Effector memory CD8-positive, alpha-beta T cell (primary cell): ENCODE data around the gene KRT83.

Experiments used
- ATAC-seq: fragments of 150-1000 bp; cut with Tn5 transposase; replicated peaks from 2 replicates; pipeline ENCODE4 v1.10.0; 2021; ENCODE audit warnings: mild to moderate bottlenecking, moderate library complexity
- DNase-seq, 3 experiments: peaks; one replicate each; pipeline ENCODE4 v3.0.0; 2021
- H3K27ac Mint-ChIP-seq, 2 donors: one replicate each; pipeline ENCODE4 v1.8.0; 2022; ENCODE audit warnings: mild to moderate bottlenecking in 2 of 2, mixed read lengths in 2 of 2, moderate library complexity in 2 of 2
- H3K27me3 Mint-ChIP-seq, 2 donors: one replicate each; pipeline ENCODE4 v1.8.0; 2022; ENCODE audit warnings: mixed read lengths in 2 of 2
- H3K36me3 Mint-ChIP-seq: one replicate; pipeline ENCODE4 v1.8.0; 2022; ENCODE audit warnings: mild to moderate bottlenecking, moderate library complexity, mixed read lengths; ENCODE audit not compliant: insufficient read depth
- H3K4me1 Mint-ChIP-seq, 2 donors: one replicate each; pipeline ENCODE4 v1.8.0; 2022; ENCODE audit warnings: low read depth in 2 of 2, mixed read lengths in 2 of 2
- H3K4me3 Mint-ChIP-seq, 2 donors: one replicate each; pipeline ENCODE4 v1.8.0; 2022; ENCODE audit warnings: mild to moderate bottlenecking in 2 of 2, mixed read lengths in 2 of 2, moderate library complexity in 2 of 2
- H3K9me3 Mint-ChIP-seq, 2 donors: one replicate each; pipeline ENCODE4 v1.8.0; 2022; ENCODE audit warnings: mixed read lengths in 2 of 2
- total RNA-seq, 9 experiments: gene quantifications; one replicate each; lab custom pipeline; 2026; lab: John Stamatoyannopoulos, UW

Gene KRT83
- total RNA-seq: 0 to 0.06 (median 0) reads per million in 9 experiments

DNA sequence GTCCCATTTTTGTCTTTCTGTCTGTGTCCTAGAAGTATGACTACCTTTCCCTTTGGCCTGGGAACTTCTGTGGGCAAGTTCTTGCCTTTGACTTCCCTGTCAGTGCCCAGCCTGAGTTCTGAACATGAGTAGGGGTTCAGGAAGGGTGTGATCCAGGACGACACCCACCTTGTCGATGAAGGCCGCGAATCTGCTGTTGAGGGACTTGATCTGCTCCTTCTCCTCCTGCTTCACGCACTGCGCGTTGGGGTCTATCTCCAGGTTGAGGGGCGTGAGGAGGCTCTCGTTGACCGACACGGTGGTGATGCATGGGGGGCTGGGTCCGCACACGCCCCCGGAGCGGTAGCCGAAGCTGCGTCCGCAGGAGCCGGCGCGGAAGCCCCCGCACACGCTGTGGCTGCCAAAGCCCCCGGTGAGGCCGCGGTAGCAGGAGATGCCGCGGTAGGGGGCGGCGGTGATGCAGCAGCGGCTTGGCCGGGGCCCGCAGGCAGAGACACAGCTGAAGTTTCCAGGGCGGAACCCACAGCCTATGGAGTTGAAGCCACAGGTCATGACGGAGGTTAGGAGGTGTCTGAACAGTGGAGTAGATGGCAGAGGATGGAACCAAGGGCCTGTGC, at the start of gene KRT83:
Gene KRT83, minus strand, starts transcription at position 615 of the 617 bp plus-strand sequence. Its CDS starts 63 bp downstream, at position 552.
- peak within 1 kb of the TSS in 1 of 2 donors; percentile 21 for H3K27ac Mint-ChIP-seq
- no peak within 1 kb of the TSS for H3K4me3 Mint-ChIP-seq
- H3K9me3 Mint-ChIP-seq: no peaks in the 10 kb centered on the region
- no peaks in the 10 kb centered on the region for H3K36me3 Mint-ChIP-seq
- H3K27me3 Mint-ChIP-seq: peaks cover 54 to 77% of the 10 kb centered on the region in 2 donors
- DNase-seq (no peak), ATAC-seq (no peak)
- peaks cover 4 to 5% of the 10 kb centered on the region in 2 donors for H3K4me1 Mint-ChIP-seq

GRCh38 chr12:52369809-52370208, 48.6 kb upstream of the KRT83 start:
- no peak for ATAC-seq
- Mint-ChIP-seq H3K36me3 (no peaks in the 10 kb centered on the region), H3K27me3 (peaks cover 33 to 68% of the 10 kb centered on the region in 2 donors), H3K9me3 (no peaks in the 10 kb centered on the region), H3K4me1 (no peaks in the 10 kb centered on the region), H3K4me3 (no peak overlapping the region), H3K27ac (no peak overlapping the region)
- no peak for DNase-seq

- Mint-ChIP-seq H3K27ac (no peak overlapping the region), H3K27me3 (peaks cover 33 to 74% of the 10 kb centered on the region in 2 donors), H3K36me3 (peaks cover 3% of the 10 kb centered on the region), H3K9me3 (no peaks in the 10 kb centered on the region), H3K4me1 (no peaks in the 10 kb centered on the region), H3K4me3 (no peak overlapping the region)
- DNase-seq (no peak), ATAC-seq (no peak)
Observed at GRCh38 chr12:52369211-52369610, 48.0 kb upstream of the KRT83 start.

DNA sequence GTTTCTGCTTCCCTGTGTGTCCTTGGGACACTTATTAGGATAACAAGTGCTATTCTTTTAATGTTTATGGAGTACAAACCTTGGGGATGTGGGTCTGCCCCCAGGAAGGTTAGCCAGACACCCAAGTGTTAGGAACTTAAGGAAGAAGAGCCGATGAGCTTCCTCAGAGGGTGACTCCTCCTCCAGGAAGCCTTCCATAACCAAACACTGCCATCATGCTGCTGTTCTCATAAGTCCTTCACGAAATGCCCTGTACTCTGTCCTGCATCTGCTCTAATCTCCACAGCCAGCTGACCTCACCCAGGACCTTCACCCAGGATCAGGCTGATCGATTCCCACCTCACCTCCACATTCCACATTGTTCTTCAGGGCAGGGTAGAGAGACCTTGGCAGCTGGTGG, 47.3 kb upstream of the KRT83 start:
- Mint-ChIP-seq H3K9me3 (no peaks in the 10 kb centered on the region), H3K27me3 (peaks cover 33 to 81% of the 10 kb centered on the region in 2 donors), H3K4me3 (no peak overlapping the region), H3K4me1 (no peaks in the 10 kb centered on the region), H3K27ac (no peak overlapping the region), H3K36me3 (peaks cover 3% of the 10 kb centered on the region)
- ATAC-seq (no peak), DNase-seq (no peak)

- Mint-ChIP-seq H3K27ac (no peak overlapping the region), H3K9me3 (no peaks in the 10 kb centered on the region), H3K27me3 (peaks cover 33 to 88% of the 10 kb centered on the region in 2 donors), H3K4me3 (no peak overlapping the region), H3K4me1 (peaks cover 0 to 4% of the 10 kb centered on the region in 2 donors), H3K36me3 (peaks cover 3% of the 10 kb centered on the region)
- no peak for DNase-seq
- ATAC-seq: no peak
Observed at GRCh38 chr12:52367876-52368275, 46.7 kb upstream of the KRT83 start.

DNA sequence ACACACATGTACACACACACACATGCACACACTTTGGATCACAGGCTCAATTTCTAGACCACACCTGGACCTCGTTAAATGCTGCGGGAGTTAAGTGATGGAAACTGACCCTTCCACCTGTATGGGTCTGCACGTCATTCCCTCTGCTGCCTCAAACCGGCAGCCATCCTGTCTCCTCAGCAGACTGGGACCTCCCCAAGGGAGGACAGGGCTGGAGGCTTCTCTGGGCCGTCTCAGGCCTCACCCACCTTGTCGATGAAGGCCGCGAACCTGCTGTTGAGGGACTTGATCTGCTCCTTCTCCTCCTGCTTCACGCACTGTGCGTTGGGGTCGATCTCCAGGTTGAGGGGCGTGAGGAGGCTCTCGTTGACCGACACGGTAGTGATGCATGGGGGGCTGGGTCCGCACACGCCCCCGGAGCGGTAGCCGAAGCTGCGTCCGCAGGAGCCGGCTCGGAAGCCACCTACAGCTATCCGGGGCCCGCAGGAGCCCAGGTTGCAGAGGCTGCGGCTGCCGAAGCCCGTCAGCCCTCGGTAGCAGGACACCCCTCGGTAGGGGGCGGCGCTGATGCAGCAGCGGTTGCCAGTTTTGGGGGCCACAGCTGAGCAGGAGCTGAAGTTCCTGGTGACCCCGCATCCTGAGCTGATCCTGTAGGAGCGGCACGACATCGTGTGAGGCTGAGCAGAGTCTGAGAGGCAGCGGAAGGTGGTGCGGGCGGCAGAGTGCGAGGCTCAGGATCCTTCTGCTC, 45.7 kb upstream of the KRT83 start, which contains the start of gene KRT85:
Gene KRT85, minus strand, starts transcription at position 744 of the 748 bp plus-strand sequence. Its CDS starts 76 bp downstream, at position 668.
- ATAC-seq (no peak), DNase-seq (no peak)
- H3K9me3 Mint-ChIP-seq: no peaks in the 10 kb centered on the region
- H3K27me3 Mint-ChIP-seq: peaks cover 33 to 83% of the 10 kb centered on the region in 2 donors
- no peak within 1 kb of the TSS for H3K27ac Mint-ChIP-seq
- peaks cover 3 to 11% of the 10 kb centered on the region in 2 donors for H3K4me1 Mint-ChIP-seq
- no peak within 1 kb of the TSS for H3K4me3 Mint-ChIP-seq
- peaks cover 3% of the 10 kb centered on the region for H3K36me3 Mint-ChIP-seq

DNA sequence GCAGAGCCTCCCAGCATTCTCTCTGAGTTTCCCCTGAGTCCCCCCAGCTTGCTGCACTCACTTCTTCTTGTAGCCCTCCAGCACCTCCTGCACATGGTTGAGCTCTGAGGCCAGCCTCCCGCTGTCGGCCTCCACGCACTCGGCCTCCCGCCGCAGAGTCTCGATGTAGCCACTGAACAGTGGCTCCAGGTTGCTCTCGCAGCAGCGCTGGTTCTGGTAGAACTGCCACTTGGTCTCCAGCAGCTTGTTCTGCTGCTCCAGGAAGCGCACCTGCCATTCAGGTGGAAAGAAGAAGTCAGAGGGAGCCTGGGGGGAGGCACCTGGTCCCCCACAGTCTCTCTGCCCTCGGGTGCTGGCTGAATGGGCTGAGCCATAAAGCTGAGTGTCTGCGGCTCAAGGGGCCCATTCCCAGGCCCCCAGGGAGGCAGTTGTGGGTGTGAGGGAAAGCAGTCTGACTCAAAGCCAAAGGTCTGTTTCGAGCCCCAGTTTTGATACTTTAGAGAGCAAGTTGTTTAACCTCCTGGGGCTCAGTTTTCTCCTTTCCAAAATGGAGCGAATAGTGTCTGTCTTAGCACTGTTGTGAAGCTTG, 43.8 kb upstream of the KRT83 start:
- DNase-seq (no peak), ATAC-seq (no peak)
- H3K27me3 Mint-ChIP-seq: peaks cover 19 to 76% of the 10 kb centered on the region in 2 donors
- peaks cover 3% of the 10 kb centered on the region for H3K36me3 Mint-ChIP-seq
- no peaks in the 10 kb centered on the region for H3K9me3 Mint-ChIP-seq
- H3K4me3 Mint-ChIP-seq: no peak overlapping the region
- H3K4me1 Mint-ChIP-seq: peaks cover 12 to 26% of the 10 kb centered on the region in 2 donors
- H3K27ac Mint-ChIP-seq: no peak overlapping the region

DNA sequence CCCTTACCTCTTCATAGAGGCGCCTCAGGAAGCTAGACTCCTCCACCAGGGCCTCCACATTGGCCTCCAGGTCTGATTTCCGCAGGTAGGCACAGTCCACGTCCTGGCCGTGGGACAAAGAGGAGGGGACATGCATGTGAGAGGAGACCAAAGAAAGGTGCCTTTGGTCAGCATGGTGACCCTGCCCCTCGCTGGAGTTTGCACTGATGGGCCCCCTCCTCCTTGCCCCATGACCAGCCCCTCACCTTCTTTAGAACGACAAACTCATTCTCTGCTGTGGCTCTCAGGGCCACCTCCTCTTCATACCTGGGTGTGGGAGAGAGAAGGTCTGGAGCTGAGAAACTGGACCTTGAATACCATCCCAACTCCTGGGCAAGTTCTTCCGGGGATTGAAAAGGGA, 42.9 kb upstream of the KRT83 start:
- Mint-ChIP-seq H3K27ac (peak overlapping the region in 1 of 2 donors; percentile 44), H3K27me3 (peaks cover 16 to 79% of the 10 kb centered on the region in 2 donors), H3K9me3 (no peaks in the 10 kb centered on the region), H3K36me3 (peaks cover 3% of the 10 kb centered on the region), H3K4me3 (no peak overlapping the region), H3K4me1 (peaks cover 22 to 34% of the 10 kb centered on the region in 2 donors)
- ATAC-seq (no peak), DNase-seq (no peak)

- ATAC-seq (no peak), DNase-seq (no peak)
- H3K4me3 Mint-ChIP-seq: no peak overlapping the region
- H3K27me3 Mint-ChIP-seq: peaks cover 7 to 72% of the 10 kb centered on the region in 2 donors
- peaks cover 30 to 42% of the 10 kb centered on the region in 2 donors for H3K4me1 Mint-ChIP-seq
- H3K36me3 Mint-ChIP-seq: peaks cover 3% of the 10 kb centered on the region
- no peak overlapping the region for H3K27ac Mint-ChIP-seq
- H3K9me3 Mint-ChIP-seq: no peaks in the 10 kb centered on the region
Observed at GRCh38 chr12:52363111-52363679, 42.0 kb upstream of the KRT83 start.

- Mint-ChIP-seq H3K27me3 (peaks cover 7 to 73% of the 10 kb centered on the region in 2 donors), H3K4me1 (peaks cover 36 to 45% of the 10 kb centered on the region in 2 donors), H3K27ac (peak overlapping the region in 1 of 2 donors; percentile 60), H3K9me3 (no peaks in the 10 kb centered on the region), H3K36me3 (peaks cover 3% of the 10 kb centered on the region), H3K4me3 (no peak overlapping the region)
- DNase-seq: no peak
- no peak for ATAC-seq
Observed at GRCh38 chr12:52362118-52362726, 41.0 kb upstream of the KRT83 start.

- Mint-ChIP-seq H3K4me3 (peak overlapping the region in 1 of 2 donors; percentile 50), H3K27ac (peak overlapping the region; percentile 60 to 67), H3K27me3 (peaks cover 5 to 73% of the 10 kb centered on the region in 2 donors), H3K36me3 (peaks cover 3% of the 10 kb centered on the region), H3K4me1 (peaks cover 36 to 45% of the 10 kb centered on the region in 2 donors), H3K9me3 (no peaks in the 10 kb centered on the region)
- ATAC-seq: peak; percentile 72
- peak in 2 of 3 experiments; percentile 6 to 16 for DNase-seq
Observed at GRCh38 chr12:52361553-52361952, 40.4 kb upstream of the KRT83 start.

GRCh38 chr12:52360663-52361271, 39.6 kb upstream of the KRT83 start:
- peaks cover 3% of the 10 kb centered on the region for H3K36me3 Mint-ChIP-seq
- peak overlapping the region; percentile 4 to 7 for H3K4me3 Mint-ChIP-seq
- no peak for ATAC-seq
- peaks cover 36 to 45% of the 10 kb centered on the region in 2 donors for H3K4me1 Mint-ChIP-seq
- H3K27me3 Mint-ChIP-seq: peaks cover 0 to 67% of the 10 kb centered on the region in 2 donors
- DNase-seq: no peak
- peak overlapping the region; percentile 67 to 74 for H3K27ac Mint-ChIP-seq
- H3K9me3 Mint-ChIP-seq: no peaks in the 10 kb centered on the region
